ENCODE measurements around the gene KCNMB2.

DNA sequence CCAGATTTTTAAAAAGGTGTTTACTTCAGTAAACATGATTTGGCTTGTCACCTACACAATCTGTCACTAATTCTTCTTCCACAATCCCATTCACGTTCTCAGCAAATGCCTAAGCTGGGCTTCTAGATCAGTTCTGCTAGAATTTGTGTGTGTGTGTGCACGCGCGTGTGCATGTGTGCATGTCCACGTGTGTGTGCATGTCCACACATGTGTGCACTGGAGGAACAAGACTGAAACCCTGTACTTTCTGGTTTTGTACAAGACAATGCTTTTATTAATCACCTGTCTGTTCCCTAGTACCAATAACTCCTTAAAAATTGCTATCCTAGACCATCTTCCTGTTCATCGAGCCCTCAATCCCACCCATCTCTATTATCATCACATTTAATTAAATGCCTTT is 229.2 kb downstream of the KCNMB2 start:
- TF ChIP-seq POLR2A (IDR thresholded peaks at IDR 0.05) (no peak), EP300 (IDR thresholded peaks at IDR 0.05) (no peak), POLR2AphosphoS5 (IDR thresholded peaks at IDR 0.05) (no peak)
- TF ChIP-seq, protein P1, sequence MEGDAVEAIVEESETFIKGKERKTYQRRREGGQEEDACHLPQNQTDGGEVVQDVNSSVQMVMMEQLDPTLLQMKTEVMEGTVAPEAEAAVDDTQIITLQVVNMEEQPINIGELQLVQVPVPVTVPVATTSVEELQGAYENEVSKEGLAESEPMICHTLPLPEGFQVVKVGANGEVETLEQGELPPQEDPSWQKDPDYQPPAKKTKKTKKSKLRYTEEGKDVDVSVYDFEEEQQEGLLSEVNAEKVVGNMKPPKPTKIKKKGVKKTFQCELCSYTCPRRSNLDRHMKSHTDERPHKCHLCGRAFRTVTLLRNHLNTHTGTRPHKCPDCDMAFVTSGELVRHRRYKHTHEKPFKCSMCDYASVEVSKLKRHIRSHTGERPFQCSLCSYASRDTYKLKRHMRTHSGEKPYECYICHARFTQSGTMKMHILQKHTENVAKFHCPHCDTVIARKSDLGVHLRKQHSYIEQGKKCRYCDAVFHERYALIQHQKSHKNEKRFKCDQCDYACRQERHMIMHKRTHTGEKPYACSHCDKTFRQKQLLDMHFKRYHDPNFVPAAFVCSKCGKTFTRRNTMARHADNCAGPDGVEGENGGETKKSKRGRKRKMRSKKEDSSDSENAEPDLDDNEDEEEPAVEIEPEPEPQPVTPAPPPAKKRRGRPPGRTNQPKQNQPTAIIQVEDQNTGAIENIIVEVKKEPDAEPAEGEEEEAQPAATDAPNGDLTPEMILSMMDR (IDR thresholded peaks at IDR 0.05): no peak

Measured in stomach (tissue), 4 donors.